HEK293 (cell line): ENCODE measurements around the gene SH3GL1.

Experiments used
- CTCF ChIA-PET: fragments of 350-600 bp; formaldehyde crosslinking; extraction: SDS; loops from one replicate; lab custom pipeline; 2021; ENCODE audit warnings: antibody characterized with exemption; lab: Yijun Ruan, JAX
- POLR2A ChIA-PET: fragments of 300-600 bp; formaldehyde crosslinking; extraction: SDS; loops from one replicate; lab custom pipeline; 2020; ENCODE audit warnings: antibody characterized with exemption, inconsistent platforms; lab: Yijun Ruan, JAX
- H3K27ac ChIP-seq: fragments of 200-500 bp; sonication (Bioruptor generic); 2 replicates; pipeline ENCODE4 v1.5.1; 2014; ENCODE audit warnings: low read depth, low read length, control low read depth, inconsistent platforms; ENCODE audit errors: extremely low read depth
- H3K36me3 ChIP-seq, 2 experiments: fragments of 200-500 bp in 1 of 2; sonication (Bioruptor generic) in 1 of 2; 1 replicate in 1 of 2; 2 replicates in 1 of 2; pipeline ENCODE4 v1.5.1; 2014 to 2017; ENCODE audit warnings: inconsistent platforms in 2 of 2, low read length in 2 of 2; ENCODE audit not compliant: control insufficient read depth in 2 of 2, insufficient read depth in 1 of 2
- H3K4me1 ChIP-seq: fragments of 200-500 bp; sonication (Bioruptor generic); 2 replicates; pipeline ENCODE4 v1.5.1; 2014; ENCODE audit warnings: mild to moderate bottlenecking, low read length, inconsistent platforms; ENCODE audit not compliant: control insufficient read depth, insufficient read depth
- H3K4me3 ChIP-seq: 2 replicates; pipeline ENCODE4 v1.5.1; 2011; ENCODE audit warnings: low read depth, mild to moderate bottlenecking, control low read depth, low read length, moderate library complexity
- H3K9me3 ChIP-seq: fragments of 200-500 bp; sonication (Bioruptor generic); 2 replicates; pipeline ENCODE4 v1.5.1; 2014; ENCODE audit warnings: low read depth, low read length, inconsistent platforms; ENCODE audit not compliant: control insufficient read depth, insufficient read depth
- BCL11B ChIP-seq: fragments of 450-650 bp; formaldehyde crosslinking; IDR thresholded peaks from 2 replicates; pipeline ENCODE4 v1.5.1; 2016; ENCODE audit warnings: low read depth, missing biosample characterization, missing genetic modification characterization
- GLI4 ChIP-seq: fragments of 450-650 bp; formaldehyde crosslinking; IDR thresholded peaks from 2 replicates; pipeline ENCODE4 v1.5.1; 2016; ENCODE audit warnings: missing biosample characterization, missing genetic modification characterization
- PRDM4 ChIP-seq: fragments of 450-650 bp; formaldehyde crosslinking; IDR thresholded peaks from 2 replicates; pipeline ENCODE4 v1.5.1; 2017; ENCODE audit warnings: missing biosample characterization, missing genetic modification characterization
- PRDM6 ChIP-seq: fragments of 450-650 bp; formaldehyde crosslinking; IDR thresholded peaks from 2 replicates; pipeline ENCODE4 v1.5.1; 2017; ENCODE audit warnings: missing biosample characterization, missing genetic modification characterization
- SP2 ChIP-seq: fragments of 450-650 bp; formaldehyde crosslinking; IDR thresholded peaks from 2 replicates; pipeline ENCODE4 v1.5.1; 2016; ENCODE audit warnings: missing biosample characterization, missing genetic modification characterization
- ZNF155 ChIP-seq: fragments of 450-650 bp; formaldehyde crosslinking; IDR thresholded peaks from 2 replicates; pipeline ENCODE4 v1.5.1; 2016; ENCODE audit warnings: missing biosample characterization, missing genetic modification characterization
- ZNF2 ChIP-seq: fragments of 450-650 bp; formaldehyde crosslinking; IDR thresholded peaks from 2 replicates; pipeline ENCODE4 v1.5.1; 2016; ENCODE audit warnings: missing biosample characterization, missing genetic modification characterization
- ZNF248 ChIP-seq: fragments of 450-650 bp; formaldehyde crosslinking; IDR thresholded peaks from 2 replicates; pipeline ENCODE4 v1.5.1; 2017; ENCODE audit warnings: missing biosample characterization, missing genetic modification characterization
- ZNF48 ChIP-seq: fragments of 450-650 bp; formaldehyde crosslinking; IDR thresholded peaks from 2 replicates; pipeline ENCODE4 v1.5.1; 2016; ENCODE audit warnings: missing biosample characterization, missing genetic modification characterization
- ZNF580 ChIP-seq: fragments of 450-650 bp; formaldehyde crosslinking; IDR thresholded peaks from 2 replicates; pipeline ENCODE4 v1.5.1; 2016; ENCODE audit warnings: missing biosample characterization, missing genetic modification characterization
- ZNF610 ChIP-seq: fragments of 450-650 bp; formaldehyde crosslinking; IDR thresholded peaks from 2 replicates; pipeline ENCODE4 v1.5.1; 2016; ENCODE audit warnings: missing biosample characterization, missing genetic modification characterization, borderline replicate concordance
- ZNF623 ChIP-seq: fragments of 450-650 bp; formaldehyde crosslinking; IDR thresholded peaks from 2 replicates; pipeline ENCODE4 v1.5.1; 2016; ENCODE audit warnings: missing biosample characterization, missing genetic modification characterization
- ZNF629 ChIP-seq: fragments of 450-650 bp; formaldehyde crosslinking; IDR thresholded peaks from 2 replicates; pipeline ENCODE4 v1.5.1; 2017; ENCODE audit warnings: missing biosample characterization, missing genetic modification characterization
- ZNF692 ChIP-seq: fragments of 450-650 bp; formaldehyde crosslinking; IDR thresholded peaks from 2 replicates; pipeline ENCODE4 v1.5.1; 2016; ENCODE audit warnings: missing biosample characterization, missing genetic modification characterization
- ZNF777 ChIP-seq: fragments of 450-650 bp; formaldehyde crosslinking; IDR thresholded peaks from 2 replicates; pipeline ENCODE4 v1.5.1; 2017; ENCODE audit warnings: missing biosample characterization, missing genetic modification characterization, borderline replicate concordance
- ZSCAN18 ChIP-seq: fragments of 450-650 bp; formaldehyde crosslinking; IDR thresholded peaks from 2 replicates; pipeline ENCODE4 v1.5.1; 2016; ENCODE audit warnings: missing biosample characterization, missing genetic modification characterization
- TF ChIP-seq, protein P1 (sequence below): fragments of 450-650 bp; formaldehyde crosslinking; IDR thresholded peaks from 2 replicates; pipeline ENCODE4 v1.5.1; 2016; ENCODE audit warnings: missing biosample characterization, missing genetic modification characterization, low read depth
- TF ChIP-seq, protein P2 (sequence below): fragments of 450-650 bp; formaldehyde crosslinking; IDR thresholded peaks from 2 replicates; pipeline ENCODE4 v1.5.1; 2016; ENCODE audit warnings: missing biosample characterization, missing genetic modification characterization
- TF ChIP-seq, protein P3 (sequence below): fragments of 450-650 bp; formaldehyde crosslinking; IDR thresholded peaks from 2 replicates; pipeline ENCODE4 v1.5.1; 2016; ENCODE audit warnings: missing biosample characterization, missing genetic modification characterization

Gene SH3GL1, protein sequence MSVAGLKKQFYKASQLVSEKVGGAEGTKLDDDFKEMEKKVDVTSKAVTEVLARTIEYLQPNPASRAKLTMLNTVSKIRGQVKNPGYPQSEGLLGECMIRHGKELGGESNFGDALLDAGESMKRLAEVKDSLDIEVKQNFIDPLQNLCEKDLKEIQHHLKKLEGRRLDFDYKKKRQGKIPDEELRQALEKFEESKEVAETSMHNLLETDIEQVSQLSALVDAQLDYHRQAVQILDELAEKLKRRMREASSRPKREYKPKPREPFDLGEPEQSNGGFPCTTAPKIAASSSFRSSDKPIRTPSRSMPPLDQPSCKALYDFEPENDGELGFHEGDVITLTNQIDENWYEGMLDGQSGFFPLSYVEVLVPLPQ

GRCh38 chr19:4400135-4400936, at the start of gene SH3GL1:
TSS of gene SH3GL1 (minus strand) at chr19:4400547. CDS start at chr19:4400368, 179 bp downstream.
- ChIA-PET POLR2A (interaction anchor here (0.5 to 1.1 kb wide), 4 partner anchors 24 to 133 kb away, joined by 3 to 6 read pairs (median 4); no protein-coding TSS in a partner anchor), CTCF (interaction anchor here (0.5 to 3.0 kb wide), 37 partner anchors 8 to 1210 kb away, joined by 3 to 40 read pairs (median 4); partner anchors contain the start of genes MPND, PLIN5, STAP2 and YJU2)
- 0 out of 2 replicates have a peak, but pooled peaks have one; percentile 15 for TF ChIP-seq ZNF777 (tag by site-specific recombination)
- TF ChIP-seq GLI4 = no peak
- TF ChIP-seq, protein P1, sequence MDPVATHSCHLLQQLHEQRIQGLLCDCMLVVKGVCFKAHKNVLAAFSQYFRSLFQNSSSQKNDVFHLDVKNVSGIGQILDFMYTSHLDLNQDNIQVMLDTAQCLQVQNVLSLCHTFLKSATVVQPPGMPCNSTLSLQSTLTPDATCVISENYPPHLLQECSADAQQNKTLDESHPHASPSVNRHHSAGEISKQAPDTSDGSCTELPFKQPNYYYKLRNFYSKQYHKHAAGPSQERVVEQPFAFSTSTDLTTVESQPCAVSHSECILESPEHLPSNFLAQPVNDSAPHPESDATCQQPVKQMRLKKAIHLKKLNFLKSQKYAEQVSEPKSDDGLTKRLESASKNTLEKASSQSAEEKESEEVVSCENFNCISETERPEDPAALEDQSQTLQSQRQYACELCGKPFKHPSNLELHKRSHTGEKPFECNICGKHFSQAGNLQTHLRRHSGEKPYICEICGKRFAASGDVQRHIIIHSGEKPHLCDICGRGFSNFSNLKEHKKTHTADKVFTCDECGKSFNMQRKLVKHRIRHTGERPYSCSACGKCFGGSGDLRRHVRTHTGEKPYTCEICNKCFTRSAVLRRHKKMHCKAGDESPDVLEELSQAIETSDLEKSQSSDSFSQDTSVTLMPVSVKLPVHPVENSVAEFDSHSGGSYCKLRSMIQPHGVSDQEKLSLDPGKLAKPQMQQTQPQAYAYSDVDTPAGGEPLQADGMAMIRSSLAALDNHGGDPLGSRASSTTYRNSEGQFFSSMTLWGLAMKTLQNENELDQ = no peak
- peak; percentile 53; the same call in 1 of the 2 replicates for TF ChIP-seq ZNF580 (tag by site-specific recombination)
- TF ChIP-seq SP2 (tag by site-specific recombination) = peak; percentile 40
- TF ChIP-seq PRDM6 (tag by site-specific recombination) = no peak
- 0 out of 2 replicates have a peak, but pooled peaks have one; percentile 51 for TF ChIP-seq BCL11B (tag by site-specific recombination)
- TF ChIP-seq, protein P2, sequence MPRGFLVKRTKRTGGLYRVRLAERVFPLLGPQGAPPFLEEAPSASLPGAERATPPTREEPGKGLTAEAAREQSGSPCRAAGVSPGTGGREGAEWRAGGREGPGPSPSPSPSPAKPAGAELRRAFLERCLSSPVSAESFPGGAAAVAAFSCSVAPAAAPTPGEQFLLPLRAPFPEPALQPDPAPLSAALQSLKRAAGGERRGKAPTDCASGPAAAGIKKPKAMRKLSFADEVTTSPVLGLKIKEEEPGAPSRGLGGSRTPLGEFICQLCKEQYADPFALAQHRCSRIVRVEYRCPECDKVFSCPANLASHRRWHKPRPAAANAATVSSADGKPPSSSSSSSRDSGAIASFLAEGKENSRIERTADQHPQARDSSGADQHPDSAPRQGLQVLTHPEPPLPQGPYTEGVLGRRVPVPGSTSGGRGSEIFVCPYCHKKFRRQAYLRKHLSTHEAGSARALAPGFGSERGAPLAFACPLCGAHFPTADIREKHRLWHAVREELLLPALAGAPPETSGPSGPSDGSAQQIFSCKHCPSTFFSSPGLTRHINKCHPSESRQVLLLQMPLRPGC (tag by site-specific recombination) = 0 out of 2 replicates have a peak, but pooled peaks have one; percentile 30
- TF ChIP-seq, protein P3, sequence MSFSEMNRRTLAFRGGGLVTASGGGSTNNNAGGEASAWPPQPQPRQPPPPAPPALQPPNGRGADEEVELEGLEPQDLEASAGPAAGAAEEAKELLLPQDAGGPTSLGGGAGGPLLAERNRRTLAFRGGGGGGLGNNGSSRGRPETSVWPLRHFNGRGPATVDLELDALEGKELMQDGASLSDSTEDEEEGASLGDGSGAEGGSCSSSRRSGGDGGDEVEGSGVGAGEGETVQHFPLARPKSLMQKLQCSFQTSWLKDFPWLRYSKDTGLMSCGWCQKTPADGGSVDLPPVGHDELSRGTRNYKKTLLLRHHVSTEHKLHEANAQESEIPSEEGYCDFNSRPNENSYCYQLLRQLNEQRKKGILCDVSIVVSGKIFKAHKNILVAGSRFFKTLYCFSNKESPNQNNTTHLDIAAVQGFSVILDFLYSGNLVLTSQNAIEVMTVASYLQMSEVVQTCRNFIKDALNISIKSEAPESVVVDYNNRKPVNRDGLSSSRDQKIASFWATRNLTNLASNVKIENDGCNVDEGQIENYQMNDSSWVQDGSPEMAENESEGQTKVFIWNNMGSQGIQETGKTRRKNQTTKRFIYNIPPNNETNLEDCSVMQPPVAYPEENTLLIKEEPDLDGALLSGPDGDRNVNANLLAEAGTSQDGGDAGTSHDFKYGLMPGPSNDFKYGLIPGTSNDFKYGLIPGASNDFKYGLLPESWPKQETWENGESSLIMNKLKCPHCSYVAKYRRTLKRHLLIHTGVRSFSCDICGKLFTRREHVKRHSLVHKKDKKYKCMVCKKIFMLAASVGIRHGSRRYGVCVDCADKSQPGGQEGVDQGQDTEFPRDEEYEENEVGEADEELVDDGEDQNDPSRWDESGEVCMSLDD (tag by site-specific recombination) = peak; percentile 50; the same call in 1 of the 2 replicates
- TF ChIP-seq PRDM4 (tag by site-specific recombination) = peak; percentile 35; the same call in 1 of the 2 replicates
- no peak for TF ChIP-seq ZNF248
- TF ChIP-seq ZNF629 = peak; percentile 87
- peak; percentile 82 for TF ChIP-seq ZNF692
- TF ChIP-seq ZNF48 (tag by site-specific recombination) = no peak
- TF ChIP-seq ZSCAN18 (tag by site-specific recombination) = peak; percentile 66
- TF ChIP-seq ZNF610 = peak; percentile 47; the same call in 1 of the 2 replicates
- TF ChIP-seq ZNF155 (tag by site-specific recombination) = no peak
- 0 out of 2 replicates have a peak, but pooled peaks have one; percentile 44 for TF ChIP-seq ZNF2 (tag by site-specific recombination)
- TF ChIP-seq ZNF623 (tag by site-specific recombination) = peak; percentile 45; the same call in 1 of the 2 replicates

More at GRCh38 chr19:4400135-4400936, at the start of gene SH3GL1:
- Histone ChIP-seq H3K36me3 (peaks cover 3 to 42% of the 10 kb centered on the region in 2 experiments; a peak in 2 of 3 replicates), H3K4me1 (no peaks in the 10 kb centered on the region), H3K4me3 (peak within 1 kb of the TSS; percentile 95), H3K9me3 (no peaks in the 10 kb centered on the region), H3K27ac (peak within 1 kb of the TSS; percentile 84)
